Ureter (tissue), 1 donor: ENCODE measurements around the gene RAMAC. TPM values are rescaled to one million over a fixed set of nuclear protein-coding genes. Genes with fewer than 3 reads are reported as not detected.
"Not testable (repeated sequence)": the region's sequence is repeated elsewhere in the genome, so short reads cannot be mapped to it uniquely, and the experiment has no call there.

Experiments
- DNase-seq: peaks from one replicate; pipeline ENCODE4 v3.0.0-alpha.2; 2020; ENCODE audit warnings: low spot score
- total RNA-seq: library from RNA; stranded (reverse); gene quantifications from one replicate; pipeline ENCODE4 v1.2.4, GENCODE V29; 2023
- donor health status: DM: yes; HTN: yes; CAD: no.

RAMAC gene
- total RNA-seq, 1 donor from 2014 or later = 18.6 TPM

DNA sequence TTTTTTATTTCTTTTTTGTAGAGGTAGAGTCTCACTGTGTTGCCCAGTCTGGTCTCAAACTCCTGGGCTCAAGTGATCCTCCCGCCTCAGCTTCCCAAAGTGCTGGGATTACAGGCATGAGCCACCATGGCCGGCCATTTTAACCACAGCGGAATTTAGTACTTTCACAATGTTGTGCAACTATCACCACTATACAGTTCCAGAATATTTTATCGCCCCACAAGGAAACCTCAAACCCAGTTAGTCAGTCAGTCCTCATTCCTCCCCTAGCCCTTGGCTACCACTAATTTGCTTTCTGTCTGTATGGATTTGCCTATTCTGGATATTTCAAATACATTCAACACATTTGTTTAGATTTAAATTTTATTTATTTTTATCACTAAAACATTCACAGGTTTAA is 17.9 kb upstream of the RAMAC start:
- DNase-seq = no peak

DNA sequence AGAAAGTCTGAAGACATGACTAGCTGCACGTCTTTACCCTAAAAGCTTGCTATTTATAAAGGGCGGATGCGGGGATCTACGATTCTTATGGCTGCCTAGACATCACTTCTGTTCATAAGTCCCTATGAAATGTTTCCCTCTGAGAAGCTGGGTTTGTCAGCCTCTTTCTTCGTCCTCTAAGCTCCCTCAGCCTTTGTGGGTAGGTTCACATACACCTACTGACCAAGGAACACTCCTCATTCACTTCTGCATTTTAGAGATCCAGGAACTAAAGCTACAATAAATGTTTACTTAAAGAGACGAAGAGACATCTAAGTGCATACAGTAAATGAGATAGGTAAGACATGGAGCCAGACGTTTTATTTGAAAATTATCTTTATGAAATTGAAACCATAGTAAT is 16.7 kb upstream of the RAMAC start:
- no peak for DNase-seq

DNA sequence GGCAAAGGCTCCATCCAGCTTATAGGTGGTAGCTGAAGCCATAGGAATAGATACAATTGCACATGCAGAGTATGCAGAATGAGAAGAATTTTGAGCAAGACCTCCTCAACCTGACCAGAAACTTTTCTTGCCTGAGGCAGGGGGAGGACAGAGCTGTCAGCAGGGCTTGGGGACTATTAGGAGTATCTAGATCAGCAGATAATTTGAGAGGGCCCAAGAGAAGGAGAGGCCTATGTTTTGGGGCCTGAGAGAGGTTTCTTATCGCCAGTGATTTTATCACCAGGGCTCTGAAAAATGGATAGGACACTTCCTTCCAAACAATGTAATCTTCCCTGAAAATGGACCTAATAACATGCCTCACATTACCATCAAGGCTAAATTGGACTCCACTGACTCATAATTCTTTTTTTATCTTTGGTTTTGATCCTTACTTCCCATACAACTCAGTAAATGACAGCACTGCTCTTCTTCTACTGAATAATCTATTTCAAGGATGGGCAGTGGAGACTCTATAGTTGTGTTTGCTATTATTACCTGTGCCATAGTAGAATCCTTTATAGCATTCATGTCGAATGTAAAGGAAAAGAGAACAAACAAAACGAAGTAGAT is 15.8 kb upstream of the RAMAC start:
- DNase-seq = no peak

DNA sequence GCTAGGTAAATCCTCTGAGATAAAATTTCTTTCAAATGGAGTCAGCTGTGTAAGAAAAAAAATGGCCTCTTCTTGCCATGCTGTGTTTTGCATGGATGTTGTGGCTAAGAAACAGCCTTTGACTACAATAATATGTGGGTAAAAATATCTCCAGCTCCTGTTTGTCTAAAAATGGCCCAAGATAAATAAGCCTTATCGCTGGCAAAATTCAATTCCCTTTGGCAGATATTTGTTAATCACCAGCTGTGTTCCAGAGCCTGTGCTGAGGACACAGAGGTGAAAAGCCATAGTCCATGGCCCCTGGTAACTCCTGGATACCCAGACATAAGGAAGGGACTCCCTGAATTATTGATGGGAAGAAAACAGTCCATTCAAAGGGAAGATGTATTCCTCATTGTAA is 15.3 kb upstream of the RAMAC start:
- DNase-seq = no peak

DNA sequence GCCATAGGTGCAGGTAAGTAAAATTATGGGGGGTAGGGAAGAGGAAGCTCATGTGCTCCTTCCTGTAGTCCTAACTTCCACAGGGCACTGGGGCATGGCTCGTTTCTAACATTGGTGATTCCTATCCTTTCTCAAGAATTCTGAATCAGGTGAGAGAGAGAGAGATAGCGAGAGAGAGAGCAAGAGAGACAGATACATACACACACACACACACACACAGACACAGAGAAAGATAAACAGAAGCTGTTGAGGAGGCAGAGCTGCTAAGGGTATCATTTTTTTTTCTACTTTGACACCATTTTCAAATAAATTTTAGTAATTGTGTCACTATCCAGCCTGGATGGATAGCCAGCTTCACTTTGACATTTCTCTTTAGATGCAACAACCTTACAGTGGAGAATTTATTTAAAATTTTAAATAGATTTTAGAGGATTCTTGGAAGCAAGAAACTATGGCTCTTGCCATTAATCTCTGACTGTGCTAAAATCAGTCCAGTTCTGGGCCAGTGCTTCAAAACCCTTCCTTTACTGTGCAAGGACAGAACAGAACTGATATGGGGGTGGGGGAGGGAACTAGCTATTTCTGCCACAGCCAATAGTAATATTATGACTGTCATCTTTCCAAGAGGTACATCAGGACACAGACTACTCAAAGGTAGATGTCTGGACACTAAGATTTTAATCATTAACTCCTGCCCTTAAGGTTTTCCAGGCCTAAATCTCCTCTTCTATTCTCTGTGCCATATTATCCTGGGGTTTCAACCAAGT is 14.6 kb upstream of the RAMAC start:
- DNase-seq = no peak

DNA sequence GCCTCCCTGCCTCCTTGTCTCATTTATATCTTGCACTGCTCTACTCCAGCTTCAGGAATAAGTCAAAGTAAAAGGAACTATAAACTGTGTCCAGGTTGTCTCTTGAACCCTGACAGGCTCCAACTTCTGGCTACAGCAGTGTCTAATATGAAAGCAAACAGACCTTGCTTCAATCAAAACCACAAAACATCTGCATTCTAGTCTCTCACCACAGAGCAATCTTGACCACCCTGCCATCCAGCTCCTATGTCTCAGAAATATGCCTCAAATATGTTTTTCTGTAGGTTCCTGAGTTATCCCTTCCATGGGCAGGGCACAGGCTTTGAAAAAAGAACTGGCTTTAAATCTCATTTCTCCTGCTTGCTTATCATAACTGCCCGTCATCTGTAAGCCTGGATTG is 13.0 kb upstream of the RAMAC start:
- no peak for DNase-seq

DNA sequence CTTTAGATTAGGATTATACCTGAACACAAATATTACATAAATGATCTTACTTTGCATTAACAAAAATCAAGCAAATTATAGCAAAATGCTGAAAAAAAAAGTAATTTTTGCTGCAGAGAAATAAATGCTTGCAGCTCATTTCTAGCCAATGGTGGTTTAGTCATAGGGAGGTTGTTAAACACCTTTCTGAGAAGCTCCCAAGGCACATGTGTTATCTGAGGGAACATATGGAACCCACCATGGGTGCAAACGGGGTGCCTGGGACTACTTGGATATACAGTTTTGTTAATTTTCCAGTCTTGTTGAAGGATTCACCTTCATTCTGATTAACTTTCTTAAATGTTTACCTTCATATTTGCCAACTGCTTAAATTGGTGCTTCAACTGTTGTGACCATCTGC is 8.9 kb upstream of the RAMAC start:
- no peak for DNase-seq

DNA sequence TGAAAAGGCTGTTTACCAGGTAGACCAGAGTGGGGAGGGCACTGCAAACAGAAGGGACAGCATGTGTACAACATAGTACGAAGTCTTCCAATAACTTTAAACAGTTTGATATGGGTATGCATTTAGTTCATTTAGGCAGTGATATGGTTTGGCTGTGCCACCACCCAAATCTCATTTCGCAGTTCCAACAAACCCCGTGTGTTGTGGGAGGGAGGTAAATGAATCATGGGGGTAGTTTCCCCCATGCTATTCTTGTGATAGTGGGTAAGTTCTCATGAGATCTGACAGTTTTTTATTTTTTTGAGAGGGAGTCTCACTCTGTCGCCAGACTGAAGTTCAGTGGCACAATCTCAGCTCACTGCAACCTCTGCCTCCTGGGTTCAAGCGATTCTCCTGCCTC is 7.6 kb upstream of the RAMAC start:
- DNase-seq = no peak

DNA sequence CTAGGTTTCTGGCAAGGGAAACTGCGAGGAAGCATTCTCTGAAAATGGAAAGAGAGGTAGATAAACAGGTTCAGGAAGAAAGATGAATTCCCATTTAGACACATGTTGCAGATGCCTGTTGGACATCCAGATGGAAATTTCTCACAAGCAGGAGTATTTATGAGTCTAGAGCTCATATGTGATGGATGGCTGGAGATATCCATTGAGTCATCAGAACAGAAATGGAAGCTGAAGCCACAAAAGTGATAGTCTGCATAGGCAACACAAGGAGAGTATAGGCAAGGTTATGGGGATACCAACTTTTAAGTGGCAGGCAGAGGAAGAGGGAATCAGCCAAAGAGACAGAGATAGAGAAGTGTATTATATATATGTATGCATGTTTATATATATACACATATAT is 6.3 kb upstream of the RAMAC start:
- no peak for DNase-seq

DNA sequence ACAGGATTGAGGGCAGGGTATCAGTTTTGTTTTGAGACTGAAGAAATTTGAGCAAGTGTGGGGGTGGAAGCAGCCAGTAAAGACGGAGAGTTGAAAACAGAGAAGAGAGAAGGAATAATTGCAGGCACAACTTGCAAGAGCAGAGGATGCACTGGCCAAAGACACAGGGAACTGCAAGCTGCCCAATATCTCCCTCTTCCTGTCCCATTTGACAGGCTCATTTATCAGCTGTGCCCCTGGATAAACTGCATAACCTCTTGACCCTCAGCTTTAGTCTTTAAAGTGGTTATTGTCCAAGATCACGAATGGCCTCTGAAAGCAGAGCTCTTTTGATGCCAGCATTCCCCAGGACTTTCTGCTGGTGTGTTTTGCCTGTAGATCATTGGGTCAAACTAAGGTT is 5.0 kb upstream of the RAMAC start:
- DNase-seq = no peak

DNA sequence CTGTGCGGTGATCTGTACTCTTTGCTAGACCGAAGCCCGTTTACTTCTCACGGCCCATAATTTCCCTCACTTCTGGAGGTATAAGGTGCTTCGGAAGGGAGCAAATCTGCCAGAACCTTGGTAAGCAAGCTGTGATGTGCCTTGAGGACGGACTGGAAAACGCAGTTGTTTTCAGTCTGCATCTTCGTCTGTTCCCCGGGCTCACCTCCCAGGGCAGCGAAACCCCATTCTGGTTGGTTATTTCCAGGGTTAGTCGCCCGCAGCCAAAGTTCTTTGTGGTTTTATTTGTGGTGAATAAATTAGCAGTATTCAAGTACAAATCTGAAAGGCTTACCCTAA is 401 bp downstream of the RAMAC start:
- no peak for DNase-seq

DNA sequence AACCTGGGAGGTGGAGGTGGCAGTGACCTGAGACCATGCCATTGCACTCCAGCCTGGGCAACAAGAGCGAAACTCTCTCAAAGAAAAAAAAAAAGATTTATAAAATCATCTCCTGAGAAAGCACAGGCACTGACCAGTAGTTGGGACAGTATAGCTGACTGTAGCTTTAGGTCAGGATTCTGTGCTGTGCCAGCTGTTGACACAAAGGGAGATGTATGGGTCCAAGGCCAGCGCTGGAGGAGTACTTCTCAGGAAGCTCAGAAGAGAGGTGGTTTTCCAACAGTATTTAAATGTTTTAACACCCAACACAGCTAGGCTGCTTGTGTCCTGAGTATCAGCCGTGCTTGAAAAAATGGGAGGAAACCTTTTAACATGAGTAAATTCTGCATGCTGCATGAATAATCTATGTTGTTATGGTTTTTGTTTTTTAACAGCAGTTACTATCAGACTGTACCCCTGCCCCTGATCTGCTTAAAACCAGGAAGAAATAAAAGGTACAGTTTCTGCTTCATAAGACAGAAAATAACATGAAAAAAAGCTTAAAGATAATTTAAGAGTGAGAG is 6.5 kb downstream of the RAMAC start:
- DNase-seq = no peak

DNA sequence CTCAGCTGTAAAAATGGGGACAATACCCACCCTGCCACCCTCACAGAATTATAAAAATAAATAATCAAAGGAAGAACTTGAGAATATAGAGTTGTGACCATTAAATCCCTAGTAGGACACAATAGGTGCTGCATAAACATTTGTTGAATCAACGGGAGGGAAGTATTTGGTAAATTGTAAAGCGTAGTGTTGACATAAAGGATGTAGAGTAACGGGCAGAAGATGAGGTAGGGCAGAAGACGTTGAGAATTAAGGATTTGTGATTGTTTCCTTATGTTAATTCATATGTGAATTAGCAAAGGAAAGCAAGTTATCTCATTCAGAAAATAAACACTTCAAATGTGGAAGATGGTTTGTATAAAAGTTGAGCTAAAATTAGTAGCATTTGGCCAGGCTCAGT is 7.1 kb downstream of the RAMAC start:
- no peak for DNase-seq

DNA sequence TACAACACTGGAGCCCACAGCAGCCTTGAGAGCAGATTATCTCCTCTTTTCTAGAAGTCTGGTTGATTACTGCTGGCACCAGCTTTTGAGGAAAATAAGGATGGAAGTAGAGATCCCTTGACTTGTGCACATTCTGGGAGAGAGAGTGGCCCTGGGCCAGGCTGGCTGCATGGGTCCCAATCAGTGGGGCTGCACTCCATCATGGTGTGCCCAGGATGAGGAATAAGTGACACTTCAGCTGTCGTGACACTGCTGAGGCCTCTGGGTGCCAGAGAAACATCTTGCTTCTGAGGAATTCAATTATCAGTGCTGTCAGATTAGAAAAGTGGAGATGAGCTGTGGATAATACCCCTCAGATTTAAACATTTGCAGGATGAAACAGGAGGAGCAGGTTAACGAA is 9.1 kb downstream of the RAMAC start:
- no peak for DNase-seq

DNA sequence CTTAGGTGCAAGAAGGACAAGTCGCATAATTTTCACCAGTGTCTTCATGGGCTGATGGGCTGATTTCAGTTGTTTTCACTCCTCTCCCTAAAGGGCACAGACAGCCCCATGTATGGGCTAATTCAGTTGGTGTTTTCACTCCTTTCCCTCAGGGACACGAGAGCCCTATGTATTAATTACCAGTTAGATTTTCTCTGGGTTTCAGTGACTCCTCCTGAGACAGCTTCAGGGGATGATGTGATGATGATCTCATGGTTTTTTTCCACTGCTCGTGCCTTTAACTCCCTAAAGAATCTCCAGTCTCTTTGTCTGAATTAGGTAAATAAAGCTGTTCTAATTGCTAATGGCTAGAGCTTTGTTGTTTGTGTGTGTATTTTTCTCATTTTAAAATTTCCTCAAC is 9.9 kb downstream of the RAMAC start:
- DNase-seq = no peak

DNA sequence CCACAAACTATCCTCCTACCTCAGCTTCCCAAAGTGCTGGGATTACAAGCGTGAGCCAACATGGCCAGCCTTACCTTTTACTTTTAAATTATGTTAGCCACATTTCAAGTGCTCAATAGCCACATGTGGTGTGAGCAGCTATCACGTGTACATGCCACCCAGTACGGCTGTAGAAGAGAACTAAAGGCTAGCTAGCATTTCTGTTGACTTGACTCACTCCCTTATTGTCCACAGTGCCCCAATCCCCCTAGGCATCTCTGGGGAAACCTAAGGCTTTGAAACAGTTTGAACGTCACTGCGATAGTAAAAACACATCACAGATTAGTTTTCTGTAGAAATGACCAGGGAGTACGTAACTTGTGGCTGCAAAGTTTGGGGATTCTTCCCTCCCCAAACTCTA is 13.4 kb downstream of the RAMAC start:
- DNase-seq = no peak

DNA sequence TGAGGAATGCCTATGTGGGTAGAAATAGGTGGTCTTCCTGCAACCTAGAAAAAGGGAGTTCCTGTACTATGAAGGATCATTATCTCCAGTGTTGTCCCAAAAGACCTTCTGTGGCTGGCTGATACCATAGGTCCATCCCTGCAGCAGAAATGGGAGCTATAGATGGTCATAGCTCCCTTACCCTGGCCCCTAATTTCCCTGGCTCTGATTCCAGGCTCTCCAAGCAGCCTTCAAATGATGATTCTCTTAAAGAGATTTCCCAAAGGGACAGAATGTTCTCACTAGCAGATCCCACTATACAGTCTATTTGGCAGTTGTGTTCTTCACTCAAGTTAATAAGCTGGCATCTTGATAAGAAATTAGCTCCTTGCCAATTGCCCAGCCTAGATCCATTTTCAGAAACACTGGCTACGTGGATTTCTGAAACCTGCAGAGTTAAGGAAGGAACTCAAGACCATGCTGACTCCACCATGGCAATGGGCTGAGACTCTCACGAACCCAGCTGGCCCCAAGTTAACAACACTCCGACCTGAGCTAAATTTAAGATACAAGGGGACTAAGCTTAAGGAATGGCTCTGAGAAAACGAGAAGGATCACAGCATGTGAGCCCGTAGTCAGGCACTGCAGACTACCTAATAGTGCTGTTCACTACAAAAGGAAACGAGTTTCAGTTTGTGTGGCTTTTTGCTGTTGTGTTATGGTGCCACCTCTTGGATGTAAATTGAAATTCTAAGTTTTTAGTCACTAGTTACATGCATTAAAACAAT is 14.1 kb downstream of the RAMAC start:
- DNase-seq = no peak

DNA sequence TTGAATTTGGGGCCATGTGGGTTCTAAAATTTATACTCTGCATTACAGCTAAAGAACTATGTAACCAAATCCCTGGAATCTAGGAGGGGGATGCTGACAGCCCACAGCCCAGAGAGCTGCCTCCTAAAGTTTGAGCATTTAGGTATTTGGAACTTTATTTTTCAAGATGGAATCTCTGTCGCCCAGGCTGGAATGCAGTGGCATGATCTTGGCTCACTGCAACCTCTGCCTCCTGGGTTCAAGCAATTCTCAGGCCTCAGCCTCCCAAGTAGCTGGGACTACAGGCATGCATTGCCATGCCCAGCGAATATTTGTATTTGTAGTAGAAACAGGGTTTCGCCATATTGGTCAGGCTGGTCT is 14.6 kb downstream of the RAMAC start:
- not testable (repeated sequence) for DNase-seq

DNA sequence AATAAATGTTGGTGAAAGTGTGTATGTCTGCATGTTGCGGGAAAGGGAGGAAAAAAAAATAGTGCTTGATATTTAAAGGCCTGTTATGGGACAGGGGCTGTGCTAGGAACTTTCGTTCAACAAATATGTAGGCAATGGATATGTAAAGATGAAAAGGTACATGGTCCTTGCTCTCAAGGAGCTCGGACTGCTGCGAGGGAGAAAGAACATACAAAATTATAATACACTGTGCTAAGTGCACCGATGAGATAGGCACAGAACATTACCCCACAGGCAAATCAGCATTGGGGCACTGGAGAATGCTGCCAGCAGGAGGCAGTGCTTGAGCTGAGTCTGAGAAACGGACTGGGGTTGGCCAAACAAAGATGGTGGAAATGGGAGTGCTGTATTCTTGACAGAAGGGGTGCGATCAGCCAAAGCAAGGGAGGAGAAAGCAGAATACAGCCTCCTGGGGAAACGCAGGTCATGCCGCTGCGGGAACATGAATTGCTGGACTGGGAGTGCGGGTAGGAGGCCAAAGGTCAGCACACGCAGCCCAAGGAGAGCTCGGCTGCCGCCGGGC is 24.8 kb downstream of the RAMAC start:
- peak; percentile 80 for DNase-seq

DNA sequence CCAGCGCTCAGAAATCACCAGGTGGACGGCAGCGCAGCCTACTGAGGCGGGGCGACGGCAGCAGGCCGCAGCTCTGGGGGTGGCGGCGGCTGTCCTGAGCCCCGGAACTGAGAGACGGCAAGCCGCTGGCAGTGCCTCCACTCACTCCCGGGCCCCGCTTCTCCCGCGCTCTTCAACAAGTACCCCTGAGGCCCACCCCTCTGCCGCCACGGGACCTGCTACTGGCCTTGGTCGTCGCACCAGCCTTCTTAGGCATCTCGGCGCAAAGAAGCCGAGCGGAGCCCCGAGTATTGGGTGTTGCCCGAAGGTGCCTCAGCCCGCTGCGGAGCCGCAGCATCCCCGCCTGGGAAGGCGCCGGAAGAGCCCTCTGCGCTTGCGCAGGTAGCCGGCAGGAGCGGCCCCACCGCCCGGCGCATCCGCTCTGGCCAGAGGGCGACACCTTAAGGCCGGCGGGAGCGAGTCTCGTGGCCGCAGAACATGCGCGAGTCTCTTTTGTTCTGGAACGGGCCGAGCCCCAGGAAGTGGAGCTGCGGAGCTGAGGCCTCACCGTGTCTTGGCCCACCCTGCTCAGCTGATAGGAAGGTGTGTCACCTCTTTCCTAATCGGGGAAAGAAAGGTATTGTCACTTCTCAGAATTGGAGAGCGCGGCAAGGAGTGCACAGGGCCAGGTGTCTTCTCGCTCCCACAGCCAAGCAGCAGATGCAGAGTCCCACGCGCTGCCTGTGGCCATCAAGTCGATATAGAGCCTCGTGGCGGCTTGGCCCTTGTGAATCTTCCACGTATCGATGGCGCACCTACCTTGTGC is 25.5 kb downstream of the RAMAC start, which contains the start of gene C15orf40:
C15orf40 (minus strand) TSS at position 369 of the 805 bp plus-strand sequence; CDS start at position 337, 32 bp downstream.
- DNase-seq = peak; percentile 94

DNA sequence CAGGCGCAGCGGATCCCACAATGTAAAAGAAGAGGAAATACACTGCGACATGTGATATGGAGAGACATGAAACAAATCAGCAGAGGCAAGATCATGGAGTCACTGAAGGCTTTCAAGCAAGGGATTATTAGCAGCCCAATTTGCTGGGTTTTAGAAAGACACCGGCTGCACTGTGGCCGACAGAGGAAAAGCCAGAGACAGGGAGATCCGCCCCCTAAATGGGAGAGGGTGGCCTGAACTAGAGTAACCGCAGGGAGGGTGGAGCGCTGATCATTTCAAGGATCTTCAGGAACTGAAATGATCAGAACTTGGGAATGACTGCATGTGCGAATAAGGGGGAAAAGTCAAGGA is 26.0 kb downstream of the RAMAC start:
- no peak for DNase-seq

DNA sequence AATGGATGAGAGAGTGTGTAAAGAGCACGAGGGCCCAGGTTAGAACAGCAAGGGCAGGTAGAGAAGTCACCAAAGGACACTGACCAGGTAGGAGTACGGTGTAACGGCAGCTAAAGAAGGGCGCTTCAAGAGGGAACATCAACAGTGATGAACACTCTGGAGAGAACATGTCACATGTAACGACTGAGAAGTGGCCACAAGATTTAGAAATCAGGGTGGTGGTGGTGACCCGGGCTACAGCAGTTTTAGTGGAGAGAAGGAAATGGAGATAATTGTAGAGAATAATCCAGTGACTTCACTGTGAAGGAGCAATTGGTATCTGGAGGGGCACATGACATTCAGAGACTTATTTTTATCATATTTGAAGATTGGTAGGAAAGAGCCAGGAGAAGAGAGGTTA is 26.6 kb downstream of the RAMAC start:
- no peak for DNase-seq
